ENCODE results near the gene SLC6A9. TPM values are rescaled to one million over a fixed set of nuclear protein-coding genes. Genes with fewer than 3 reads are reported as not detected.

Gene SLC6A9
- total RNA-seq, 1 donor from 2014 or later: 29.4 TPM

DNA sequence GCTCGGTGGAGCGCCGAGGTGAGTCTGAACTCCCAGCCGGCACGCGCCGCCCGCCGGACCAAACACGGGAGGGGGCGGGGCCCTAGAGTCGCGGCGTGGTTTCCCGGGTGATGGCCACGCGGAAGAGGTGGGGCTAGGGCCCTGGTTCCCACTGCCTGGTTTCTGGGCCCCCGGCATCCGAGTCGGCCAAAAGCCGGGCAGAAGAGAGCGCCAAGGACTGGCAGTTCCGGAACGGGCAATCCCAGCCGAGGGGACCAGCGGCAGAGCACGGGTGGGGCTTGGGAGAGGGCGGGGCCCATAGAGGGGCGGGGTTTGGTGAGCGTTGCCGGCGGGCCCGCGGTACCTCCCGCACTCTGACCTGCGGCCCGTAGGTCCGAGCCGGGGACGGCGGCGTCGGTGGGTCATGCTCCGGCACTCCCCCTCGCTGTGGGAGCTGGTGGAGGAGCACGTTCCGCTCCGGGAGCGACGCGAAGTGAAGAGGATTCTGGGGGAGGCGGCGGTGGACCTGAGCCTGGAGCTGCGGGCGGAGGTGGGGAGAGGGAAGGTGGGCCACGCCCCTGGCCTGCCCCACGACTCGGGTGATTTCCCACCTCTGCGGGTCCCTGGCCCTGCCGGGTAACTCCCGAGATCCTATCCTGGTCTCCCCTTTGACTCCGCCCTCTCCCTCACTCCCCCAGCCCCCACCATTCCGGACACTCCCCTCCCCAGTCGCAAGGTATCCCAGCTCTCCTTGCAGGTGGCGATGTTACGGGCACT lies 39.6 kb downstream of the SLC6A9 start, which contains the start of gene CCDC24:
CCDC24 (plus strand) TSS at position 124 of the 756 bp plus-strand sequence; CDS start at position 404, 280 bp downstream.
- peak; percentile 61 for DNase-seq (ENCODE audit: low spot score, unreplicated experiment)

DNA sequence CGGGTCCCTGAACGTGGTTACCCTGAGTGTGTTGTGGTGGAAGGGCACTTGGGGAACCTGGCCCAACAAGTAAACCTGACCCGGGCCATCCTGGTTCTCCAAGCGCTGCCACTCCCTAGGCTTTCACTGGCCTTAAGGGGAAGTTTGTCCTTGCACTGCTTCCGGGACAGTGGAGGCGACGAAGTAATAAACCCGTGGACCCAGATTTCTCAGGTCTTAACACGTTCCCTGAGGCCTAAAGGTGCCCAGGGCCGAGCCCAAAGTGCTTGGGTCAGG lies 40.1 kb downstream of the SLC6A9 start:
- peaks cover 36% of the 10 kb centered on the region for H3K4me1 Mint-ChIP-seq (ENCODE audit: low read depth)
- H3K9me3 Mint-ChIP-seq (ENCODE audit: low read depth): no peaks in the 10 kb centered on the region
- H3K27ac Mint-ChIP-seq: peak overlapping the region; percentile 96
- H3K4me3 Mint-ChIP-seq (ENCODE audit: low read depth): peak overlapping the region; percentile 88
- TF ChIP-seq, protein P1, sequence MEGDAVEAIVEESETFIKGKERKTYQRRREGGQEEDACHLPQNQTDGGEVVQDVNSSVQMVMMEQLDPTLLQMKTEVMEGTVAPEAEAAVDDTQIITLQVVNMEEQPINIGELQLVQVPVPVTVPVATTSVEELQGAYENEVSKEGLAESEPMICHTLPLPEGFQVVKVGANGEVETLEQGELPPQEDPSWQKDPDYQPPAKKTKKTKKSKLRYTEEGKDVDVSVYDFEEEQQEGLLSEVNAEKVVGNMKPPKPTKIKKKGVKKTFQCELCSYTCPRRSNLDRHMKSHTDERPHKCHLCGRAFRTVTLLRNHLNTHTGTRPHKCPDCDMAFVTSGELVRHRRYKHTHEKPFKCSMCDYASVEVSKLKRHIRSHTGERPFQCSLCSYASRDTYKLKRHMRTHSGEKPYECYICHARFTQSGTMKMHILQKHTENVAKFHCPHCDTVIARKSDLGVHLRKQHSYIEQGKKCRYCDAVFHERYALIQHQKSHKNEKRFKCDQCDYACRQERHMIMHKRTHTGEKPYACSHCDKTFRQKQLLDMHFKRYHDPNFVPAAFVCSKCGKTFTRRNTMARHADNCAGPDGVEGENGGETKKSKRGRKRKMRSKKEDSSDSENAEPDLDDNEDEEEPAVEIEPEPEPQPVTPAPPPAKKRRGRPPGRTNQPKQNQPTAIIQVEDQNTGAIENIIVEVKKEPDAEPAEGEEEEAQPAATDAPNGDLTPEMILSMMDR (IDR thresholded peaks at IDR 0.05; ENCODE audit: unreplicated experiment): no peak
- no peak for DNase-seq (ENCODE audit: low spot score, unreplicated experiment)
- H3K36me3 Mint-ChIP-seq (ENCODE audit: insufficient read depth): no peaks in the 10 kb centered on the region
- H3K27me3 Mint-ChIP-seq: no peaks in the 10 kb centered on the region

More for the DNA sequence above, 39.6 kb downstream of the SLC6A9 start, which contains the start of gene CCDC24:
- Mint-ChIP-seq H3K36me3 (ENCODE audit: insufficient read depth) (no peaks in the 10 kb centered on the region), H3K27ac (peak within 1 kb of the TSS; percentile 96), H3K27me3 (no peaks in the 10 kb centered on the region), H3K4me3 (ENCODE audit: low read depth) (peak within 1 kb of the TSS; percentile 88), H3K4me1 (ENCODE audit: low read depth) (peaks cover 35% of the 10 kb centered on the region), H3K9me3 (ENCODE audit: low read depth) (no peaks in the 10 kb centered on the region)
- TF ChIP-seq, protein P1 (IDR thresholded peaks at IDR 0.05; ENCODE audit: unreplicated experiment): no peak

DNA sequence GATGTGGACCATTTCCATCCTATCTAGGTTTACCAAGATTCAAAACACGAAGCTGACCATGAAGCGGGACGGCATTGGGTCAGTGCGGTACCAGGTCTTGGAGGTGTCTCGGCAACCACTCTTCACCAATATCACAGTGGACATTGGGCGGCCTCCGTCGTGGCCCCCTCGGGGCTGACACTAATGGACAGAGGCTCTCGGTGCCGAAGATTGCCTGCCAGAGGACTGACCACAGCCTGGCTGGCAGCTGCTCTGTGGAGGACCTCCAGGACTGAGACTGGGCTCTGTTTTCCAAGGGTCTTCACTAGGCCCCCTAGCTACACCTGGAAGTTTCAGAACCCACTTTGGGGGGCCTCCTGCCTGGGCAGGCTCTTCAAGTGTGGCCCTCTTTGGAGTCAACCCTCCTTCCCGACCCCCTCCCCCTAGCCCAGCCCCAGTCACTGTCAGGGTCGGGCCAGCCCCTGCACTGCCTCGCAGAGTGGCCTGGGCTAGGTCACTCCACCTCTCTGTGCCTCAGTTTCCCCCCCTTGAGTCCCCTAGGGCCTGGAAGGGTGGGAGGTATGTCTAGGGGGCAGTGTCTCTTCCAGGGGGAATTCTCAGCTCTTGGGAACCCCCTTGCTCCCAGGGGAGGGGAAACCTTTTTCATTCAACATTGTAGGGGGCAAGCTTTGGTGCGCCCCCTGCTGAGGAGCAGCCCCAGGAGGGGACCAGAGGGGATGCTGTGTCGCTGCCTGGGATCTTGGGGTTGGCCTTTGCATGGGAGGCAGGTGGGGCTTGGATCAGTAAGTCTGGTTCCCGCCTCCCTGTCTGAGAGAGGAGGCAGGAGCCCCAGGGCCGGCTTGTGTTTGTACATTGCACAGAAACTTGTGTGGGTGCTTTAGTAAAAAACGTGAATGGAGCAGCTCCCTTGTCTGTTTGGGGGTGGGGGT lies 40.7 kb downstream of the SLC6A9 start:
- Mint-ChIP-seq H3K36me3 (ENCODE audit: insufficient read depth) (peaks cover 3% of the 10 kb centered on the region), H3K4me1 (ENCODE audit: low read depth) (peaks cover 38% of the 10 kb centered on the region), H3K27ac (peak overlapping the region; percentile 96)

DNA sequence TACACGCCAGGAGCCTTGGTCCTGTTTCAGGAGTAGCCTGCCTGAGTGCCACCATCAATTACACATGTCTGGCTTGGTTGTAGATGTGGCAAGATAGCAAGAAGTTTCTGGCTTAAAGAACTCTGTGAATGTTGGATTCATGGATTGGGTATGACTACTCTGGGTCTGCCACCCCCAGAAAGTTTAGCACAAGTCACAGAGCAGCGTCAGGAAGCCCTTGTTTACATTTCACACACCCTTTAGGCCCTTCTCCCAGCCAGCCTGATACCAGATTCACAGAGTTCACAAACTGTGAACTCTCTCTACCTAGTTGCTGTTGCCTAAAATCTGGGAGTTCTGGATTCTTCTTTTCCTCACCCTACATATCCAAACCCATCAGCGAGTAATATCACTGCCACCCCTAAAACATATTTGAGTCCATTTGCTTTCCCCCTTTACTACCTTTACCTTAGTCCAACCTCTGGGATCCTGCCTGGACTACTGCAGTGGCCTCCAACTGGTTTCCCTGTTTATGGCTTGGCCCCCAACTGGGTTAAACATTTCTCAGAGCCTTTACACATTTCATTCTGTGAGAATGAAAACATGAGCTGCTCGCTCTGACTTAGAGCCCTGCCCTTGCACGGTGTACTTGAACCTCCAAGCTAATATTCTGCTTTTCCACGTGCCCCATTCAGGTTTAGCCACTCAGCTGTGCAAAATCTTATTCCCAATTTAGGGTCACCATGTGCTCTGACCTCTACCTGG lies 43.9 kb downstream of the SLC6A9 start:
- no peak for DNase-seq (ENCODE audit: low spot score, unreplicated experiment)
- H3K27ac Mint-ChIP-seq: peak overlapping the region; percentile 90
- H3K36me3 Mint-ChIP-seq (ENCODE audit: insufficient read depth): peaks cover 16% of the 10 kb centered on the region
- peak overlapping the region; percentile 44 for H3K4me3 Mint-ChIP-seq (ENCODE audit: low read depth)
- H3K4me1 Mint-ChIP-seq (ENCODE audit: low read depth): peaks cover 29% of the 10 kb centered on the region
- TF ChIP-seq, protein P1 (IDR thresholded peaks at IDR 0.05; ENCODE audit: unreplicated experiment): no peak
- H3K27me3 Mint-ChIP-seq: no peaks in the 10 kb centered on the region
- no peaks in the 10 kb centered on the region for H3K9me3 Mint-ChIP-seq (ENCODE audit: low read depth)

More for the DNA sequence above, 40.7 kb downstream of the SLC6A9 start:
- Mint-ChIP-seq H3K27me3 (no peaks in the 10 kb centered on the region), H3K4me3 (ENCODE audit: low read depth) (peak overlapping the region; percentile 88), H3K9me3 (ENCODE audit: low read depth) (no peaks in the 10 kb centered on the region)
- DNase-seq (ENCODE audit: low spot score, unreplicated experiment): no peak
- TF ChIP-seq, protein P1 (IDR thresholded peaks at IDR 0.05; ENCODE audit: unreplicated experiment): no peak

DNA sequence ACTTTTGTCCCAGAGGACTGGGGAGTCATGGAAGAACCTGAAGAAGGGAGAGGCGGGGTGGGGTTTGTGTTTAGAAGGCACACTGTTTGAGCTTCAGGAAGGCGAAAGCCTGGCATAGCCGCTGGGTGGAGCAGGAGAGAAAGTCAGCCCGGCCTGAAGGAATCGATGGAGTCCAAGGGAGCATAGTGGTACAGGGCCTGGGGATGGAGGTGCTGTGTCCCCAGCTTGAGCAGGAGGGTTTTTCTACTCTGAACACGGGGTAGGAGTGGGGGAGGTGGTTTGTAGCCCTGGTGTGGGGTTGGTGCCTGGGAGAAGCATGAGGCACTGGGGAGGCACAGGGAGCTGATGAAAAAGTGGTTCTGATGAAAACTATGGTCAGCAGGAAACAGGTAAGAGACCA lies 44.5 kb downstream of the SLC6A9 start:
- no peaks in the 10 kb centered on the region for H3K27me3 Mint-ChIP-seq

More for the DNA sequence above, 44.5 kb downstream of the SLC6A9 start:
- peaks cover 26% of the 10 kb centered on the region for H3K4me1 Mint-ChIP-seq (ENCODE audit: low read depth)
- TF ChIP-seq, protein P1 (IDR thresholded peaks at IDR 0.05; ENCODE audit: unreplicated experiment): no peak
- no peaks in the 10 kb centered on the region for H3K9me3 Mint-ChIP-seq (ENCODE audit: low read depth)
- DNase-seq (ENCODE audit: low spot score, unreplicated experiment): no peak
- H3K27ac Mint-ChIP-seq: peak overlapping the region; percentile 90
- H3K4me3 Mint-ChIP-seq (ENCODE audit: low read depth): no peak overlapping the region
- H3K36me3 Mint-ChIP-seq (ENCODE audit: insufficient read depth): peaks cover 16% of the 10 kb centered on the region
